DMS53 (cell line): ENCODE results near the gene SP7.
A peak's percentile ranks its signal among the peaks of the same experiment; 100 is the strongest.
"Not testable (repeated sequence)": the region's sequence is repeated elsewhere in the genome, so short reads cannot be mapped to it uniquely, and the experiment has no call there.

Experiments used
- DNase-seq: peaks from one replicate; lab custom pipeline; 2025; lab: John Stamatoyannopoulos, UW

SP7 gene

DNA sequence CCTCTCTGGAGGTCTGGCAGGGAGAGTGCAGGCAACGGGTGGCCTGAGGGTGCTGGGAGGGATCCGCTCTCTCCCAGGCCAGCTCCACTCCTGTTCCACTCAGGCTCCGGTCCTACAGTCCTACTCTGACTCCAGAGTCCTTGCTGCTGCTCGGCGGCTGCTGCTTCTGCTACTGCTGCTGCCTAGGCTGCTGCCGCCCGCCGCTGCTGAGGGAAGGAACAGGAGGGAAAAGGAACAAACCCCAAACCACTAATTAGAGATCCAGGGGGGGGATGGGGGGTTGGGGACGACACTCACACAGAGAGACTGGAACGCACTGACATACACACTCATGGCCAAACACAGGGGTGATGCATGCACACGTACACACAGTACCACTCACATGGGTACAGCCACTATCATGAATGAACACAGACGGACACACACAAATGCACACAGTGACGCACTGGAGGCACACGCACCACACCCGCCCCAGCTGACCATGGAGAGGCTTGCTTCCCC, at the start of gene SP7:
SP7 (minus strand) TSS at position 174 of the 501 bp plus-strand sequence. CDS start 708 bp downstream, outside the sequence.
- DNase-seq: peak; percentile 28

DNA sequence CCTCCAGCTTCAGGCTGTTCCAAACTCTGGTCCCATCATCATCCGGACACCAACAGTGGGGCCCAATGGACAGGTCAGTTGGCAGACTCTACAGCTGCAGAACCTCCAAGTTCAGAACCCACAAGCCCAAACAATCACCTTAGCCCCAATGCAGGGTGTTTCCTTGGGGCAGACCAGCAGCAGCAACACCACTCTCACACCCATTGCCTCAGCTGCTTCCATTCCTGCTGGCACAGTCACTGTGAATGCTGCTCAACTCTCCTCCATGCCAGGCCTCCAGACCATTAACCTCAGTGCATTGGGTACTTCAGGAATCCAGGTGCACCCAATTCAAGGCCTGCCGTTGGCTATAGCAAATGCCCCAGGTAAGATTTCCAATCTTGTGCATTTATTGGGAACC, 47.1 kb upstream of the SP7 start:
- DNase-seq: no peak

DNA sequence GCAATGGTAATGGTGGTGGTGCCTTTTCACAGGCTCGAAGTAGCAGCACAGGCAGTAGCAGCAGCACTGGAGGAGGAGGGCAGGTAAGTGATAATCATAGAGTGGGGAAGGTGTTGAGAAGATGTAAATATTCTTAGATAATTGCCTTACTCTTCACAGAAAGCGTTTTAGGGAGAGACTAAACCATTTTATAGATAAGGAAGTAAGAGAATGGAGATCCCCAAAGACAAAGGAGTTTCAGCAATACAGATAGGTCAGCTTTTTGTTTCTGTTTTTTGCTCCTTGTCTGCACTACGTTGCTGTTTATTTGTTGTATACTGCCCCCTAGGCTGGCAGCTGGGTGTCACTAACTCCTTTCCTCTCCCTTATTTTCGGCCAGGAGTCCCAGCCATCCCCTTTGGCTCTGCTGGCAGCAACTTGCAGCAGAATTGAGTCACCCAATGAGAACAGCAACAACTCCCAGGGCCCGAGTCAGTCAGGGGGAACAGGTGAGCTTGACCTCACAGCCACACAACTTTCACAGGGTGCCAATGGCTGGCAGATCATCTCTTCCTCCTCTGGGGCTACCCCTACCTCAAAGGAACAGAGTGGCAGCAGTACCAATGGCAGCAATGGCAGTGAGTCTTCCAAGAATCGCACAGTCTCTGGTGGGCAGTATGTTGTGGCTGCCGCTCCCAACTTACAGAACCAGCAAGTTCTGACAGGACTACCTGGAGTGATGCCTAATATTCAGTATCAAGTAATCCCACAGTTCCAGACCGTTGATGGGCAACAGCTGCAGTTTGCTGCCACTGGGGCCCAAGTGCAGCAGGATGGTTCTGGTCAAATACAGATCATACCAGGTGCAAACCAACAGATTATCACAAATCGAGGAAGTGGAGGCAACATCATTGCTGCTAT, 45.8 kb upstream of the SP7 start:
- DNase-seq: peak; percentile 66

DNA sequence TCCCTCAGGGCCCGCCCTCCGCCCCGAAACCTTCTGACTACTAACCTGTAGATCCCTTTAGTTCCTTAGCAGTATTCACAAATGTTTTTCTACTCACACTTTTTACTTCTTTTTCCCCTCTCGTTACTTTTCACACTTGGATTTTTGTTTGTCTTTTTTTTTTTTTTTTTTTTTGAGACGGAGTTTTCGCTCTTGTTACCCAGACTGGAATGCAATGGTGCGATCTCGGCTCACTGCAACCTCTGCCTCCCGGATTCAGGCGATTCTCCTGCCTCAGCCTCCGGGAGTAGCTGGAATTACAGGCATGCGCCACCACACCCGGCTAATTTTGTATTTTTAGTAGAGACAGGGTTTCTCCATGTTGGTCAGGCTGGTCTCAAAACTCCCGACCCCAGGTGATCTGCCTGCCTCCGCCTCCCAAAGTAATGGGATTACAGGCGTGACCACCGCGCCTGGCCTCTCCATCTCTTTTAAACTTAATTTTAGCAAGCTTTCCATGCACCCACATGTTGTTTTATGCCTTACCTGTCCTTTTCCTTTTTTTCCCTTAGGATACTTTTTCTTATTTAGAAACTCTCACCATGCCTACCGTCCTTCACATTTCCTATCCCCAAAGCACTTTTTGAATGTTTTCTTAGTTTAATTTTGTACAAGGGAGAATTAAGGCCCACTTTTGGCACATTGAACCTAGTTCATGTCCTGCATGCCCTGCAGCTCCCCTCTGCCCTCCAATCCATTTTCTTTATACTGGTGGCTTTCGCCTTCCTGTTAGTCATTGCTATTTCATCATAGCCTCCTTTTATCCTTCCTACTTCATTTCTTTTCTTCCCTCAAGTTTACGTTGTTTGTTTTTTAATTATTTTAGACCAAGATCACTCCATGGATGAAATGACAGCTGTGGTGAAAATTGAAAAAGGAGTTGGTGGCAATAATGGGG, 44.9 kb upstream of the SP7 start:
- no peak for DNase-seq

DNA sequence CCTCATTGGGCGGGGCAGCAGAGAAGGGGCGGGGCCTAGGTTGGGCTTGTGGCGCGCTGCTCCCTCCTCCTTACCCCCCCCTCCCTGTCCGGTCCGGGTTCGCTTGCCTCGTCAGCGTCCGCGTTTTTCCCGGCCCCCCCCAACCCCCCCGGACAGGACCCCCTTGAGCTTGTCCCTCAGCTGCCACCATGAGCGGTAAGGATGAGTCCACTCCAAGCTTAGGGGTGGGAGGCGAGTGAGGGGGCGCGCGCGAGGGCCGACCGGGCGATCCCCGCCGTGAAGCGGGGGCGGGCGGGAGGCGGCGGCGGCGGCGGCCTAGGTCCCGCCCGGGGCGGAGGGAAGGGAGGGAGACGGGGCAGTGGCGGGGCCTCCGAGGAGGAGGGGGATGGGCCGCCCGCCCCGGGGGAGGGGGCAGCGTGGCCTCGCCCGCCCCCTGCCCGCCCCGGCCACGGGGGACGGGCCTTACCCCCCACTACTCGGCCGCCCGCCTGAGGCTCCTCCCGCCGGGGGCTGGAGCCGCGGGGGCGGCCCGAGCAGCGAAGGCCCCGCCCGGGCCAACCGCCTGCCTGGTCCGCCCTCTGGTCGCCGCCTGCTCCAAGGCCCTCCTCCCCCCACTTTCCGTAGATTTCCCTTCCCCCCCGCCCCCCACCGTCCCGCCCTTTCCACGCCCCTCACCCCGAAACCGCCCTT, 44.1 kb upstream of the SP7 start, which contains the start of gene SP1:
SP1 (plus strand) TSS at position 73 of the 690 bp plus-strand sequence; CDS start at position 189, 116 bp downstream.
- DNase-seq: peak; percentile 97

DNA sequence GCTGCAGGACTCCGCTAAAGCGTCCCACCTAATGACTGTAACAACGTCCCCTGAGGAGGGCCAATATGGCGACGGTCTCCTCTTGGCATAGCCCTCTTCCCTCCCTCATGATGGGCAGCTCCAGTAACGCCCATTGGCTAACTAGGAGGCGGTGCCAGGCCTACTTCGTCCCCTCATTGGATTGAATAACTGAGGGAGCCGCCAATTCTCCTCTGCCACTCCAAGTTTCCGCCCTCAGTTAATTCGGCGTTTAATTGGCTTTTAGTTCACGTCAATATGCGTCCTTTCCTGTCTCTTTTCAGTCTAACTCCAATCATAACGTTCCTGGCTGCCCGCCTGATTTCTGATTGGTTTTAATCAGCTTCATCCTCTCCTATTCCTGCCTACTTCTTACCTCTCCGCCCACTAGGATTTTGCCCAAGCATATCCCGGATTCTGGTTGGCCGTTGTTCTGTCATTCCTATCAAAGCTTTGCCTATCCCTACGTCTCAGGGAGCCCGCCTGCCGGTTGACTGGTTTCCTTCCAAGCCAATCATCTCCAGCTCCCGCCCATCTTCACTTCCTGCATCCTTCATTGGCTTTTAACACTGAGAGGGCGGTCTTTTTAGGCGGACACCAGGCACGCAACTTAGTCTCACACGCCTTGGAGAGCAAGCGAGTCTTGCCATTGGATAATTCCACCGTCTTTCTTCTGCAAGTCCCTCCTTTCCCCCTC, 43.4 kb upstream of the SP7 start:
- DNase-seq: peak; percentile 100

DNA sequence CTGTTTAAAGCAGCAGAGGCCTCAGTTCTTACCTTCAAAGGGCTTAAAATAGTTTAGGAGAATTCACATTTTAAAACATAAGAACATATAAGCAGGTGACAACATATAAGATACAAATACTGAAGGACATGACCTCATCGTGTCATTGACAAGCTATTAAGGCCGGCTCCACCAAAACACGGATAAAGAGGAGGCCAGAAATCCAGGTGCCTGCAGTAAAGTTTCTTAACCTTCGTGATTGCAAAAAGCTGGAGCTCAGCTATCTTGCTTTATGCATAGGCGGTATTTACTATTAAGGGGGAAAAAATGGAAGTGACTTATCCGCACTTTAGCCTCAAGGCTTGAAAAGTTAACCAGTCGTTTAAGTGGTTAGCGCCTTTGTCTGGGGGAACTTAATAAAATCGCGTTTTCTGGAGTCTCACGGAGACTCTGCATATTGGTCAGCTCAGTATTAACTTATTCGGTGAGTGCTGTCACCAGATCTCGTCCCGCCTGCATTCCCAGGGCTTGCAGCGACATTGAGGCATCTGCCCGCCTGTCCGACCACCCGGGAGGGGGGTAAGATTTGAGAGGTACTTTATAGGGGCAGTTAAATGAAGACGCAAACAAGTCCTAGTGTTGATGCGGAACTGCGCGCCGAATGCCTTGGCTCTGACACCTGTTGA, 42.7 kb upstream of the SP7 start:
- peak; percentile 73 for DNase-seq

DNA sequence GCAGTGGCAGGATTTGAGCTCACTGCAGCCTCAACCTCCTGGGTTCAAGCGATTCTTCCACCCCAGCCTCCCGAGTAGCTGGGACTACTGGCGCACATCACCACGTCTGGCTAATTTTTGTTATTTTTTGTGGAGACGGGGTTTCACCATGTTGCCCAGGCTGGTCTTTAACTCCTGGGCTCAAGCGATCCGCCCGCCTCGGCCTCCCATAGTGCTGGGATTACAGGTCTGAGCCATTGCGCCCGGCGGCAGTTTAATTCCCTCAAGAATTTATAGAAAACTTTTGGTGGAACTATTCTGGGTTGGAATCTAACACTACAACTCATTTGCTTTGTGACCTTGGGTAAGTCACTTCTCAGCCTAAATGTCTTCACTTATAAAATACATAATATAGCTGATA, 42.1 kb upstream of the SP7 start:
- no peak for DNase-seq

DNA sequence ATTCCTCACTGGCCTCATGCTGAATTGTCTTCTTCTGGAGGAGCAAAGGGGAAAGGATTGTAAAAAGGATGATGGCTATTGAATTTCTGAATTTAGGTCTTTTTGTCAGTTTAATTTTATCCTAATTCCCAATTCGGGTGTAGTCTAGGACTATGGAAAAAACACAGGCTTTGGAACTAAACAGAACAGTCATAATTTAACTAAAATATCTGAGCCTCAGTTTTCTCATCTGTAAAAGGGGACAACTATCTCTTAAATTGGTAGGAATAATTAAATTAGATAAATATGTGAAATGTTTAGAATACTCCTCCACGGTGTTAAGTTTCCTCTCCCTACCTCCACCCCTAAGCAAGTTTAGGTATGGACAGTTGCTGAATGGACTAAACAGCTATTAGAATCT, 40.6 kb upstream of the SP7 start:
- DNase-seq: no peak

DNA sequence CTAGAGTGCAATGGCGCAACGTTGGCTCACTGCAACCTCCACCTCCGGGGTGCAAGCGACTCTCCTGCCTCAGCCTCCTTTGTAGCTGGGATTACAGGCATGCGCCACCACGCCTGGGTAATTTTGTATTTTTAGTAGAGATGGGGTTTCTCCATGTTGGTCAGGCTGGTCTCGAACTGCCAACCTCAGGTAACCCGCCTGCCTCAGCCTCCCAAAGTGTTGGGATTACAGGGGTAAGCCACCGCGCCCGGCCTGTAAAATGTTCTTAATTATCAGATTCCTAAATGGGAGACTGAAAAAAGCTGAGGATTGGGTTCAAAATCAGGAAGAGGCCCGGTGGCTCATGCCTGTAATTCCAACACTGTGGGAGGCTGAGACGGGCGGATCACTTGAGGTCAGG, 38.1 kb upstream of the SP7 start:
- DNase-seq: not testable (repeated sequence)

DNA sequence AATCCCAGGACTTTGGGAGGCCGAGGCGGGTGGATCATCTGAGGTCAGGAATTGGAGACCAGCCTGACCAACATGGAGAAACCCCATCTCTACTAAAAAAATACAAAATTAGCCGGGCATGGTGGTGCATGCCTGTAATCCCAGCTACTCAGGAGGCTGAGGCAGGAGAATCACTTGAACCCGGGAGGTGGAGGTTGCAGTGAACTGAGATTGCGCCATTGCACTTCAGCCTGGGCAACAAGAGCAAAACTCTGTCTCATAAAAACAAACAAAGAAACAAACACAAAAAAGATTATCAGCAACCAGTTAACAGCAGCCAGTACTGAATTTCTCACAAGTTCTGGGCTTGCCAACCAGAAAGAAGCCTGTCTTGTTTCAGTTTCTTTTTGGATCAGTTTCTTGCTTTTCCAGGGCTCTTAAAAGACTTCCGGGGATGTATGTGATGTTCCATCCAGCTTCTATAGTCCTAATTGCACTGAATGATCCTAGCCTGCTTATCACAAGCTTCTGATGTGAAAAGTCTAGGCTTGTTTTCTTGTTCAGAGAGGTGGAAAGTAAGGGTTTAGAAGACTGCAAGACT, 37.5 kb upstream of the SP7 start:
- DNase-seq: not testable (repeated sequence)

DNA sequence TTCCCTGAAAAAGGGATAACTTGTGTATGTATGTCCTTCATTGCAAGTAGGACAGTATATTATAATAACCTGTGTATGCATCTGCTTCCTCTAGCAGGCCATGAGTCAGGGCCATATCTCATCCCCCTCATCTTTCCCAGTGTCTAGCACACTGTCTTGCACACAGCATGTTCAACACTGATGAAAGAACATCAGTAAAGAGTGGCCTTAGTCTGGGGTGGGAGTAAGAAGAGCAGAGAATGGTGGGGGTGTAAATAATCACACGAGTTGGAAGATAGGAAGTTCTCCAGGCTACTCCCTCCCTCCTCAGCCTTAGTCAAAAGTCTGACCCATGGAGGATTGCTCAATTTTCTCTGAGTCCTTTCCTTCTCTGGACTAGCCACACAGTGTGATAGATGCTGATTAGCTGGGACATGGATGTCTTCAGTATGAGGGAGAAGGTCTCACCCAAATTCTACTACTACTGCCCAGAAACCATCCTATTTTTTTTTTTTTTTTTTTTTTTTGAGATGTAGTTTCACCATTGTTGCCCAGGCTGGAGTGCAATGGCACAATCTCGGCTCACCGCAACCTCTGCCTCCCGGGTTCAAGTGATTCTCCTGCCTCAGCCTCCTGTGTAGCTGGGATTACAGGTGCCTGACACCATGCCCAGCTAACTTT, 29.2 kb upstream of the SP7 start:
- DNase-seq: no peak

DNA sequence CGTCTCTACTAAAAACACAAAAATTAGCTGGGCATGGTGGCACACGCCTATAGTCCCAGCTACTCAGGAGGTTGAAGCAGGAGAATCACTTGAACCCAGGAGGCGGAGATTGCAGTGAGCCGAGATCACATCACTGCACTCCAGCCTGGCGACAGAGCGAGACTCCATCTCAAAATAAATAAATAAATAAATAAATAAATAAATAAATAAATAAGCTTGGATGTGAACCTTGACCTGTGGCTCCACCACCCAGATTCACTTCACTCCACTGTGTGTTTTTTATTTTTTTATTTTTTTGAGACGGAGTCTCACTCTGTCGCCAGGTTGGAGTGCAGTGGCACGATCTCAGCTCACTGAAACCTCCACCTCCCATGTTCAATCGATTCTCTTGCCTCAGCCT, 25.5 kb upstream of the SP7 start:
- not testable (repeated sequence) for DNase-seq

DNA sequence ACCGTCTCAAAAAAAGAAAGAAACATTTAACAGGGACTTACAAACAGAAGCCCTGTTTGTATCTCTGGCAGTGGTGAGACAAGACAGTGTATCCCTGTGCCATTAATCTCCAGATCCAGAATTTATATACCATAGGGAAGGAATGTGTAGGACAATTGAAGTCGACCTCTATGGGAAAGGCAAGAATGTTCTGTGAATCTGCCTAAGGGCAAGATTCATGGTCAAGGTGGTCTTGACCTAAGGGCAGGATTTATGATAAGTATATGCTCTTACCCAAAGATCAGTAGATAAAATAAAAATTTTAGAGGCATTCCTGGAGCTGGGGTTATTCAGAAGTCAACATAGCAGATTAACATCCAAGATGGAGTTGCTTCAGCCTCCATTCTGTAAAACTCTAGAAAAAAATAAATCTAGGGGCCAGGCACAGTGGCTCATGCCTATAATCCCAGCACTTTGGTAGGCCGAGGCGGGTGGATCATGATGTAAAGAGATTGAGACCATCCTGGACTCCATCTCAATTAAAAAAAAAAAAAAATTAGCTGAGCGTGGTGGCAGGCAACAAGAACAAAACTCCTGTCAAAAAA, 22.8 kb upstream of the SP7 start:
- no peak for DNase-seq

DNA sequence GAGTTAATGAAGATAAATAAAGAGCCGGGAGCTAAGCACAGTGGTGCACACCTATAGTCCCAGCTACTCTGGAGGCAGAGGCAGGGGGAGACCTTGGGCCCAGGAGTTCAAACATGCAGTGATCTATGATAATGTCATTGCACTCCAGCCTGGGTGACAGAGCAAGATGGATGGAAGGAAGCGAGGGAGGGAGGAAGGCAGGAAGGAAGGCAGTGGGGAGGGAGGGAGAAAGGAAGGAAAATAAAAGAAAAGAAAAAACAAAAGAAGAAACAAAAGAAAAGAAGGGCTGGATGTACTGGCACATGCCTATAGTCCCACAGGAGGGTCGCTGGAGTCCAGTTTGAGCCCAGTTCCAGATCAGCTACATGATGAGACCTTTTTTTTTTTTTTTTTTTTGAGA, 19.0 kb upstream of the SP7 start:
- DNase-seq: no peak

DNA sequence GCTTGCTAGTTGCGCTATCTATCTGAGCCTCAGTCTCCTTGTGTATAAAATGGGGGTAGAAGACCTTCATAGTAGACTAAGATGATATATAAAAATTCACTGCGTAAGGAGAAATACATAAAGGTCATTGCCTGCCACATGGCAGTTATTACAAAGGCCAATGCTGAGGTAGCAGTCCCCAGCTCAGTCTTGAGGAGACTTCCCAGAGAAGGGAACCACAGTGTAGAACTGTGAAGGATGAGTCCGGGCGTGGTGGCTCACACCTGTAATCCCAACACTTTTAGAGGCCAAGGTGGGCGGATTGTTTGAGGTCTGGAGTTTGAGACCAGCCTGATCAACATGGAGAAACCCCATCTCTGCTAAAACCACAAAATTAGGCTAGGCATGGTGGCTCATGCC, 17.1 kb upstream of the SP7 start:
- no peak for DNase-seq

DNA sequence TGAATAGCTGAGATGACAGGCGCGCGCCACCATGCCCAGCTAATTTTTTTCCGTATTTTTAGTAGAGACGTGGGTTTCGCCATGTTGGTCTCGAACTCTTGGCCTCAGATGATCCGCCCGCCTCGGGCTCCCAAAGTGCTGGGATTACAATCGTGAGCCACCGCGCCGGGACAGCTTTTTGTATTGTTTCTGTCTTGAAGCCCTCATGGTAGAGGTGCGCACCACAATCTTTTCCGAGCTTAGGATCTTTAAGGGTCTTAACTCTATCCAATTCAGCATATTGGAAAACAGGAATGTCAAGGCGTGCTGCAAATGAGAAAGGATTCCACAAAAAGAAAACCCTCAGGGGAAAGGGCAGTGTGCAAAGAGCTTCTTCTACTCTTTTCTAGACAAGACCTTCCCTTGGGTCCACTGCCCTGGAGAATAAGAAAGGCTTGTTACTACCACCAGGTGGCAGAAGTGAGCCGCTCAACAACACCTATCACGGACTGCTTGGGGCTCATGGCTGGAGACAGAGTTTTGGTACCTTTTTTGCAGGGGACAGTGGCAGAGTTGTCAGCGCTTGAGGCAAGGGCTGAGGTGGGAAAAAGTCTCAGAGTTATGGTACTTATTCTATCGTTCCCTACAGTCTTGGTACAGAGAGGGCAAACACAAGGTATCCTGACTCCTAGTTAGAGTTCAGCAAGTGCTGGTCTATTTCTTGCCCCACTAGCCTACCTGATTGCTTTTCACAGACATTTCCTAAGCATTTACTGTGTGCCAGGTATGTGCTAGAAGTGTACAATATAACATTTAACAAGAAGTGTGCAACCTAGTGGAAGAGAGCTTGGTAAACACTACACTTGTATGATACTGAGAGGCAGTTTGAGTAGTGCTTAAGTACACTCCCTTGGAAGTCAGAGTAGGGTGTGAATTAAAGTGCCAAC, 16.4 kb upstream of the SP7 start:
- DNase-seq: peak; percentile 92

DNA sequence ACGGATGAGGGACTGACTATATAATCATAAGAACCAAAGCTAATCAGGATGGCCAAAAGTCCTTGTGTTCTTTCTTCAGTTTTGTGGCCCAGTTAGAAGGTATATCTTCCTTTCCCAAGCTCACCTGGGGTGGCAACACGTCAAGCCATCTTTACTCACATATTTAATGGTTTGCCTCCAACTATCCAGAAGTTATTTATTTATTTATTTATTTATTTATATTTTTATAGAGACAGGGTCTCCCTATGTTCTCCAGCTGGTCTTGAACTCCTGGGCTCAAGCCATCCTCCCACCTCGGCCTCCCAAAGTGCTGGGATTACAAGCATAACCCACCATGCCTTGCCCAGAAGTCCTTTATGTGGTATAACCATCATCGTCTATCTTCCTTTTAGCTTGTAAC, 11.8 kb upstream of the SP7 start:
- DNase-seq: no peak
